Right atrium auricular region (tissue), 2 donors: Measurements from ENCODE around the gene ZNRF2. TPM values are rescaled to one million over a fixed set of nuclear protein-coding genes. Genes with fewer than 3 reads are reported as not detected.
A peak's percentile ranks its signal among the peaks of the same experiment; 100 is the strongest.

ENCODE experiments used
- DNase-seq: peaks from one replicate; pipeline ENCODE4 v3.0.0-alpha.2; 2019; ENCODE audit warnings: low spot score
- H3K27ac ChIP-seq, 2 donors: fragments of 200-600 bp; sonication (generic); 1 replicate in 1 of 2; 2 replicates in 1 of 2; pipeline ENCODE4 v1.5.1; 2016 to 2019
- H3K27me3 ChIP-seq, 2 donors: fragments of 200-600 bp; sonication (generic); one replicate each; pipeline versions ENCODE4 v1.5.1 to v1.6.0; 2017 to 2019
- H3K36me3 ChIP-seq: fragments of 200-600 bp; sonication (generic); one replicate; pipeline ENCODE4 v1.5.1; 2016
- H3K4me1 ChIP-seq, 2 donors: fragments of 200-600 bp; sonication (generic); one replicate each; pipeline versions ENCODE4 v1.5.1 to v1.6.0; 2017 to 2019
- H3K4me3 ChIP-seq, 2 donors: fragments of 200-600 bp; sonication (generic); 1 replicate in 1 of 2; 2 replicates in 1 of 2; pipeline ENCODE4 v1.5.1; 2017 to 2019; ENCODE audit warnings: mild to moderate bottlenecking in 1 of 2, moderate library complexity in 1 of 2
- H3K9me3 ChIP-seq, 2 donors: fragments of 200-600 bp; sonication (generic); one replicate each; pipeline ENCODE4 v1.5.1; 2019
- CTCF ChIP-seq, 2 donors: fragments of 200-600 bp; sonication (generic); IDR thresholded peaks; one replicate each; pipeline ENCODE4 v1.5.1; 2019; ENCODE audit warnings: antibody characterized with exemption in 2 of 2
- microRNA counts, 2 donors: library from miRNA; unstranded; fragments of <30 nt; microRNA quantifications; one replicate each; lab custom pipeline; 2016 to 2017
- microRNA-seq, 2 donors: library from miRNA; unstranded; fragments of <30 nt; microRNA quantifications; one replicate each; pipeline ENCODE4, GENCODE V29; 2016 to 2017; ENCODE audit warnings: borderline number of aligned reads in 2 of 2, borderline replicate concordance in 1 of 2
- total RNA-seq, 2 donors: library from RNA; depleted of rRNA; stranded (reverse); fragments of >200 nt; gene quantifications; one replicate each; pipeline ENCODE4 v1.1.0, GENCODE V29; 2016

The ZNRF2 gene
- total RNA-seq, 2 donors from 2014 or later = 7.6 to 9.7 TPM

- Histone ChIP-seq H3K9me3 (no peaks in the 10 kb centered on the region), H3K36me3 (no peaks in the 10 kb centered on the region), H3K4me3 (no peak overlapping the region), H3K27me3 (no peaks in the 10 kb centered on the region), H3K4me1 (no peaks in the 10 kb centered on the region), H3K27ac (no peak overlapping the region)
- DNase-seq = no peak
- TF ChIP-seq CTCF (IDR thresholded peaks at IDR 0.05) = peak; percentile 29 to 72
Observed at GRCh38 chr7:30412782-30413504, 128.5 kb downstream of the ZNRF2 start.

GRCh38 chr7:30413864-30414263 is 129.5 kb downstream of the ZNRF2 start:
- Histone ChIP-seq H3K4me3 (no peak overlapping the region), H3K9me3 (no peaks in the 10 kb centered on the region), H3K36me3 (no peaks in the 10 kb centered on the region), H3K4me1 (no peaks in the 10 kb centered on the region), H3K27me3 (no peaks in the 10 kb centered on the region), H3K27ac (no peak overlapping the region)
- DNase-seq = no peak
- no peak for TF ChIP-seq CTCF (IDR thresholded peaks at IDR 0.05)

MicroRNAs within 50 kb of the gene (microRNA counts, 767-probe panel; counts per million panel counts)
- 0 to 1,658 counts per million in 2 donors for microRNA hsa-miR-550a-5p (lab: Ali Mortazavi, UCI)
- microRNA hsa-miR-550b-3p (lab: Ali Mortazavi, UCI) = 0 to 496 counts per million in 2 donors

Small RNA genes within 50 kb of the gene (microRNA-seq; reads per million reads assigned to microRNA genes)
- gene MIR550A1 (0 reads per million in 2 donors), gene MIR550B1 (0 reads per million in 2 donors)

Other genes starting within 250 kb of the ZNRF2 start
- 10 to 100 TPM; 17.4 to 65.4 TPM for gene MTURN, start 149.6 kb upstream of the ZNRF2 start, total RNA-seq
- 10 to 100 TPM in 1 of 2 donors, 1 to 10 TPM in 1; 9.0 to 11.2 TPM for gene NOD1, start 194.2 kb downstream of the ZNRF2 start, total RNA-seq
- 10 to 100 TPM; 15.1 to 27.6 TPM for gene GGCT, start 220.2 kb downstream of the ZNRF2 start, total RNA-seq